Bronchus fibroblast of lung (primary cell): ENCODE data around the gene FABP7. TPM values are rescaled to one million over a fixed set of nuclear protein-coding genes. Genes with fewer than 3 reads are reported as not detected.

Experiments
- total RNA-seq: library from RNA; depleted of rRNA; stranded (reverse); fragments of >200 nt; gene quantifications from 2 replicates; pipeline ENCODE4 v1.2.3, GENCODE V29; 2015

The FABP7 gene
- not detected in 2 replicates for total RNA-seq

DNA sequence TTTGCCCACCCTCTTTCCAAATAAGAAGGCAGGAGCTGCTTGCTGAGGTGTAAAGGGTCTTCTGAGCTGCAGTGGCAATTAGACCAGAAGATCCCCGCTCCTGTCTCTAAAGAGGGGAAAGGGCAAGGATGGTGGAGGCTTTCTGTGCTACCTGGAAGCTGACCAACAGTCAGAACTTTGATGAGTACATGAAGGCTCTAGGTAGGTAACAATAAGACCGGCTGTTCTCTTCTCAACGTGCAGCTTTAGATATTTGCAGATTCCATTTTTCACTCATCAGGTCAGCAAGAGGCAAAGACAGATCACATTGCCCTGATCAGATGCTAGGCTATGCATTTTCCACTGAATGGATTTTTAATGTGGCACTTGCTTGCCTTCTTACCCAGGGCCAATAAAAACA, at the start of gene FABP7:
Gene FABP7, plus strand, starts transcription at position 50 of the 400 bp plus-strand sequence. Its CDS starts 79 bp downstream, at position 129.

DNA sequence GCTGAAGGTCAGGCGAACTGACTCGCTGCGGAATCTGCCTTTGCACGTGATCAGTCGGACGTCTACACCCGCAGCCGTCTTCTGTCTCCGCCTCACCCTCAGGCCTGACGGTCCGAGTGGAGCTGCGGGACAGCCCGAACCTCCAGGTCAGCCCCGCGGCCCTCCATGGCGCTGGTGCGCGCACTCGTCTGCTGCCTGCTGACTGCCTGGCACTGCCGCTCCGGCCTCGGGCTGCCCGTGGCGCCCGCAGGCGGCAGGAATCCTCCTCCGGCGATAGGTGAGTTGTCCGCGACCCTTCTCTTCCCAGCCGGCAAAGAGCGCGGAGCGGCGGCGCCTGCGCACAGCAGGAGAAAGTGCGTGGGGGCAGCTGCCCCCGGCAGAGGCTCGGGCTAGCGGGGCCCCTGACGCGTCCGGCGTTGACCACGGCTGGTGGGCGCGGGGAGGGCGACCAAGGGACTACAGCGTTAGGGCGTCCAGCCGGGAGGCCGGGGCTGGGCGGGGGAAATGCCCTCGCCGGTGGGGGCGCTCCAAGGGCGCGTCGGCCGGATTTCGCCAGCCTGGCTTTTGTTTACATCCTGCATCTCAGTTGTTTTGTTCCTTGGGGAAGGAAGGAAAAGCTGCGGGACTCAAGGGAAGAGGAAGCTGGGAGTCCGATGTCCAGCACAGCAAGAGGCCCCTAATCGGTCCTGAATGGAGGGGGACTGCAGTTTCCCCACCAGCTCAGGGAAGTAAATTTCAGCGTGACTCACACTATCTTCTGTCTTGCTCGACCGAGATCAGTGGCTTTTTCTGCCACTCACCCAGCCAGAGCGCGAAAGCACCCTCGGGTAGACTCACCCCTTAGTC, 9.9 kb downstream of the FABP7 start, which contains the start of gene SMPDL3A:
Gene SMPDL3A, plus strand, starts transcription at position 77 of the 846 bp plus-strand sequence. Its CDS starts 89 bp downstream, at position 166.

Other genes with a start within 250 kb of the FABP7 start
- gene PKIB, start 169.3 kb upstream of the FABP7 start, total RNA-seq = 0.59 and 1.7 TPM in 2 replicates
- gene SMPDL3A, start 9.5 kb downstream of the FABP7 start, total RNA-seq = 4.2 and 5.0 TPM in 2 replicates
- not detected in 2 replicates for gene CLVS2, start 216.5 kb downstream of the FABP7 start, total RNA-seq